Left lung (tissue), 10 donors: Measurements from ENCODE around the gene OR6Y1. TPM values are rescaled to one million over a fixed set of nuclear protein-coding genes. Genes with fewer than 3 reads are reported as not detected.
A peak's percentile ranks its signal among the peaks of the same experiment; 100 is the strongest.

Experiments used
- ATAC-seq: fragments of 200-7000 bp; cut with Tn5 transposase; one replicate; pipeline ENCODE4 v1.9.1; 2020; ENCODE audit warnings: moderate library complexity
- DNase-seq, 4 donors: peaks; one replicate each; pipeline ENCODE4 v3.0.0-alpha.2; 2013 to 2020
- H3K27ac ChIP-seq, 2 donors: fragments of 200-600 bp; sonication (generic) in 1 of 2; one replicate each; pipeline versions ENCODE4 v1.5.0 to v1.8.0; 2020 to 2021
- H3K27me3 ChIP-seq, 2 donors: fragments of 200-600 bp; sonication (generic) in 1 of 2; one replicate each; pipeline versions ENCODE4 v1.5.0 to v1.8.0; 2020 to 2021
- H3K36me3 ChIP-seq, 2 donors: fragments of 200-600 bp; sonication (generic) in 1 of 2; one replicate each; pipeline versions ENCODE4 v1.5.0 to v1.8.0; 2020 to 2021
- H3K4me1 ChIP-seq, 2 donors: fragments of 200-600 bp; one replicate each; pipeline ENCODE4 v1.8.0; 2021
- H3K4me3 ChIP-seq, 2 donors: fragments of 200-600 bp; sonication (generic) in 1 of 2; one replicate each; pipeline versions ENCODE4 v1.5.0 to v1.8.0; 2020 to 2021; ENCODE audit warnings: mild to moderate bottlenecking in 1 of 2
- H3K9me3 ChIP-seq, 2 donors: fragments of 200-600 bp; sonication (generic) in 1 of 2; one replicate each; pipeline versions ENCODE4 v1.5.0 to v1.8.0; 2020 to 2021
- intact Hi-C, 2 donors: fragments of 100-400 bp; cut with DNase I; formaldehyde crosslinking; loops; one replicate each; pipeline versions ENCODE4 v1.11.2 to v1.14.2; 2022
- polyA plus RNA-seq, 6 donors: library from polyadenylated mRNA; unstranded; fragments of 120-200 nt; gene quantifications; one replicate each; pipeline ENCODE4 v1.2.1, GENCODE V29; 2013; ENCODE audit not compliant: insufficient read length in 6 of 6
- total RNA-seq, 2 donors: library from RNA; stranded (reverse); fragmentation: NEBNext Ultra II Directional; extraction: Animal tissue kit (Norgen Biotek cat#: 25700); gene quantifications; one replicate each; pipeline ENCODE4 v1.2.1, GENCODE V29; 2021
- TF ChIP-seq, protein P1 (sequence below), 2 donors: fragments of 200-600 bp; sonication (generic) in 1 of 2; IDR thresholded peaks; one replicate each; pipeline versions ENCODE4 v1.5.0 to v1.8.0; 2021; ENCODE audit warnings: antibody characterized with exemption in 2 of 2
- donor health status: DM: no; HTN: yes; CAD: no.
- donor health status: DM: no; HTN: no; CAD: no.

OR6Y1 gene
- total and polyA plus RNA-seq, 8 donors, result not detected

DNA sequence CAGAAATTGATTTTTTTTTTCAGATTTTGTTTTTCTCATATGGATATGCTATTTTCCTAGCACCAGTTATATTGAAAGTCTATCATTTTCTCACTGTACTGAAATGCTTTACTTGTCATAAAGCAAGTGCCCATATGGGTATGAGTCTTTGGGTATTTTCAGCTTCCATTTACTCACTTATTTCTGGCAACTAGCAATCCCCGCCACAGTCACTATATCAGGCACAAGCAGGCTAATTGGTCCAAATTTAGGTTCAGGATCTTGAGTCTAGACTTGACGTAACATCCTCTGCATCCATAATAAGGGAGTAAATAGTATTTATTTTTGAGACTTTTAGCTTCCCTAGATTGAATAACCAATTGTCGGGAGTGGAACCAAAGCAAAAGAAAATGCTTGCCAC lies 23.4 kb upstream of the OR6Y1 start:
- intact Hi-C loops, result no loop called here
- ATAC-seq, result no peak

DNA sequence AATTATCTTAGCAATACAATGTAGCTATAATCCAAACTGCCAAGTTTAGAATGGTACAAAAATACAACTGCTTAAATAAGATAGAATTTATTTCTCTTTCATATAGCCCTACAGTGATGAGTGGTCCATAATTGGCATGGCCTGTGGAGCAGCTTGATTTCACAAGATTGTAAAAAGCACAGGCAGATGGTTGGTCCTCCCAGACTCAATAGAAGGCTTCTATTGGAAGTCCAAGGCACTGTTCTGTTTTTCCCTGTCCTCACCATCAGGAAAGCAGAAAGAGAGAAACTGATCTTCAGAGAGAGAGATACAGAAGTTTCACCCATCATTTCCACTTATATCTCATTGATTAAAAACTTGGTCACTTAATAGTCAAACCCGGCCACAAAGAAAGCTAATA lies 18.0 kb upstream of the OR6Y1 start:
- Histone ChIP-seq H3K27ac (no peak overlapping the region), H3K36me3 (no peaks in the 10 kb centered on the region), H3K9me3 (no peaks in the 10 kb centered on the region), H3K4me1 (no peaks in the 10 kb centered on the region), H3K27me3 (no peaks in the 10 kb centered on the region), H3K4me3 (no peak overlapping the region)
- TF ChIP-seq, protein P1, sequence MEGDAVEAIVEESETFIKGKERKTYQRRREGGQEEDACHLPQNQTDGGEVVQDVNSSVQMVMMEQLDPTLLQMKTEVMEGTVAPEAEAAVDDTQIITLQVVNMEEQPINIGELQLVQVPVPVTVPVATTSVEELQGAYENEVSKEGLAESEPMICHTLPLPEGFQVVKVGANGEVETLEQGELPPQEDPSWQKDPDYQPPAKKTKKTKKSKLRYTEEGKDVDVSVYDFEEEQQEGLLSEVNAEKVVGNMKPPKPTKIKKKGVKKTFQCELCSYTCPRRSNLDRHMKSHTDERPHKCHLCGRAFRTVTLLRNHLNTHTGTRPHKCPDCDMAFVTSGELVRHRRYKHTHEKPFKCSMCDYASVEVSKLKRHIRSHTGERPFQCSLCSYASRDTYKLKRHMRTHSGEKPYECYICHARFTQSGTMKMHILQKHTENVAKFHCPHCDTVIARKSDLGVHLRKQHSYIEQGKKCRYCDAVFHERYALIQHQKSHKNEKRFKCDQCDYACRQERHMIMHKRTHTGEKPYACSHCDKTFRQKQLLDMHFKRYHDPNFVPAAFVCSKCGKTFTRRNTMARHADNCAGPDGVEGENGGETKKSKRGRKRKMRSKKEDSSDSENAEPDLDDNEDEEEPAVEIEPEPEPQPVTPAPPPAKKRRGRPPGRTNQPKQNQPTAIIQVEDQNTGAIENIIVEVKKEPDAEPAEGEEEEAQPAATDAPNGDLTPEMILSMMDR (IDR thresholded peaks at IDR 0.05), result no peak
- no peak for DNase-seq
- ATAC-seq, result no peak
- intact Hi-C loops, result no loop called here

More for the DNA sequence above, 23.4 kb upstream of the OR6Y1 start:
- Histone ChIP-seq H3K9me3 (no peaks in the 10 kb centered on the region), H3K27ac (no peak overlapping the region), H3K36me3 (no peaks in the 10 kb centered on the region), H3K4me3 (no peak overlapping the region), H3K27me3 (no peaks in the 10 kb centered on the region), H3K4me1 (no peaks in the 10 kb centered on the region)
- no peak for DNase-seq
- TF ChIP-seq, protein P1 (IDR thresholded peaks at IDR 0.05), result no peak

DNA sequence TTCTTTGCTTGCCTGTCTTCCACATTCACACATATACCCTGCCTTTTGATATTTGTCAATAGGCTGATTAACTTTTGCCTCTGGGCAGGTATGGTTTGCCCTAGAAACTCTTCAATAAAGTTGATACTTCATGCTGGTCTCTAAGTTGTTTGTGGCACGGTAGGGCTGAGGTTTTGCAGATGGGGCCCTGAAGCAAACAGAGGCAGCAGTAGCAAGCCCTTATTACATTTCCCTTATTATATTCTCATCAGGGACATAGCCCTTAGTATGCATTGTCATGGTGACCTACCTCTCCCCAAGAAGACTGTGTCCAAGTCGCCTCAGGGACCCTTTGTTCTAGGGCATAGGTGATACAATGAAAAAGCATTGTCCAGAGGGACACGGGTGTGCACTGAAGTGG lies 16.3 kb upstream of the OR6Y1 start, which contains the start of gene OR6P1:
Gene OR6P1, minus strand, starts transcription at position 101 of the 400 bp plus-strand sequence. CDS start 6,976 bp downstream, outside the sequence.
- H3K27me3 ChIP-seq, result no peaks in the 10 kb centered on the region
- H3K4me1 ChIP-seq, result no peaks in the 10 kb centered on the region
- H3K4me3 ChIP-seq, result no peak within 1 kb of the TSS
- no peaks in the 10 kb centered on the region for H3K9me3 ChIP-seq
- no peak within 1 kb of the TSS for H3K27ac ChIP-seq
- H3K36me3 ChIP-seq, result no peaks in the 10 kb centered on the region
- TF ChIP-seq, protein P1 (IDR thresholded peaks at IDR 0.05), result no peak
- ATAC-seq (no peak), DNase-seq (no peak)
- intact Hi-C loops, result no loop called here

DNA sequence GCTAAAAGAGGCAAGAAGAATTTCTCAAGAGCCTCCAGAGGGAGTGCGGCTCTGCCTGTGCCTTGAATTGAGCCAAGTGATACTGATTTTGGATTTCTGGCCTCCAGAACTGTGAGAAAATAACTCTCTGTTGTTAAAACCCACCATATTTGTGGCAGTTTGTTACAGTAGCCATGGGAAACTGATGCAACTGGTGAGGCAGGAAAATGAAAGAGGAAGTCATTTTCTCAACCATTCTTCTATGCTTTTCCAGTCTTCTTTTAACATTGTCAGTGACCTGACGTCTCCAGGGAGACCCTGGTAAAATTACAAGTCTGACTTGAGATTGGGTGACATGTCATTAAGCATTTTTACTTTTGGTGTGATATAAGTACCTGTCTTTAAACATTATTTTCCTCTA lies 10.4 kb upstream of the OR6Y1 start:
- no peaks in the 10 kb centered on the region for H3K27me3 ChIP-seq
- DNase-seq (no peak), ATAC-seq (no peak)
- H3K9me3 ChIP-seq, result no peaks in the 10 kb centered on the region
- intact Hi-C loops, result no loop called here
- H3K27ac ChIP-seq, result peak overlapping the region in 1 of 2 donors; percentile 70
- peaks cover 0 to 10% of the 10 kb centered on the region in 2 donors for H3K4me1 ChIP-seq
- no peaks in the 10 kb centered on the region for H3K36me3 ChIP-seq
- TF ChIP-seq, protein P1 (IDR thresholded peaks at IDR 0.05), result no peak
- no peak overlapping the region for H3K4me3 ChIP-seq

DNA sequence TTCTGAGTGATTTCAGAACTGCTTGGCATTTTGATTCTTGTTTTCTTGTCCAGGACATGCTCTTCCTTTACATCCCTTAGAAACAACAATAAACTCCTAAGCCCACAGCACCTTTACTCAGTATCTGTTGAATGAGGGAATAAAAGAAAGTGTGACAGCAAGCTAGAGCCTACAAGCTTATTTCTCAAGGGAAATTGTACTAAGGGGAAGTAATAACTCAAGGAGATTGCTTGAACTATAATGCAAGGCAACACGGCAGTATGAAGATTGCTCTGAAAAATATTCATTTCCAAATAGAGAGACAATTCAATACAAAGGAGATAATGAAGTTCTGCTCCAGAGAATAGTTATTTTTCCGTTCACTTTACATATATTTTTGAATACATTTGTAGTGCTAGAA lies 9.6 kb upstream of the OR6Y1 start:
- intact Hi-C loops, result no loop called here
- DNase-seq (no peak), ATAC-seq (no peak)
- Histone ChIP-seq H3K4me3 (no peak overlapping the region), H3K27ac (peak overlapping the region in 1 of 2 donors; percentile 70), H3K36me3 (no peaks in the 10 kb centered on the region), H3K27me3 (no peaks in the 10 kb centered on the region), H3K9me3 (no peaks in the 10 kb centered on the region), H3K4me1 (peaks cover 0 to 10% of the 10 kb centered on the region in 2 donors)
- TF ChIP-seq, protein P1 (IDR thresholded peaks at IDR 0.05), result no peak
